Stimulated activated CD4-positive, alpha-beta T cell treated with anti-CD3 and anti-CD28 coated beads, Interleukin-4, amount 100 ng/mL, for 48 hours (primary cell): ENCODE results near the gene TMEM164.

Experiments used
- DNase-seq, 2 donors: peaks; one replicate each; pipeline ENCODE4 v3.0.0-alpha.2; 2020; ENCODE audit warnings: low read depth in 2 of 2

TMEM164 gene

GRCh38 chrX:110003167-110004156 lies 548 bp downstream of the TMEM164 start:
- DNase-seq: peak in 1 of 2 donors; percentile 12

- no peak for DNase-seq
Observed at GRCh38 chrX:110004215-110004614, 1.3 kb downstream of the TMEM164 start.

- no peak for DNase-seq
Observed at GRCh38 chrX:110004731-110005369, 1.9 kb downstream of the TMEM164 start.

- no peak for DNase-seq
Observed at GRCh38 chrX:110006161-110006560, 3.2 kb downstream of the TMEM164 start.

GRCh38 chrX:110006821-110007375 lies 4.0 kb downstream of the TMEM164 start:
- DNase-seq: no peak

GRCh38 chrX:110008011-110008635 lies 5.2 kb downstream of the TMEM164 start:
- no peak for DNase-seq

GRCh38 chrX:110012818-110013485 lies 10.0 kb downstream of the TMEM164 start:
- no peak for DNase-seq

GRCh38 chrX:110013968-110014367 lies 11.1 kb downstream of the TMEM164 start:
- no peak for DNase-seq

GRCh38 chrX:110015032-110015431 lies 12.1 kb downstream of the TMEM164 start:
- no peak for DNase-seq

- no peak for DNase-seq
Observed at GRCh38 chrX:110015915-110016314, 13.0 kb downstream of the TMEM164 start.

- no peak for DNase-seq
Observed at GRCh38 chrX:110020536-110020935, 17.6 kb downstream of the TMEM164 start.

- DNase-seq: no peak
Observed at GRCh38 chrX:110021258-110022022, 18.5 kb downstream of the TMEM164 start.

GRCh38 chrX:110022599-110023448 lies 19.9 kb downstream of the TMEM164 start:
- DNase-seq: no peak

GRCh38 chrX:110025395-110025794 lies 22.5 kb downstream of the TMEM164 start:
- no peak for DNase-seq

GRCh38 chrX:110026099-110026844 lies 23.4 kb downstream of the TMEM164 start:
- no peak for DNase-seq

GRCh38 chrX:110032534-110033147 lies 29.7 kb downstream of the TMEM164 start:
- no peak for DNase-seq

GRCh38 chrX:110034036-110034435 lies 31.1 kb downstream of the TMEM164 start:
- no peak for DNase-seq

- DNase-seq: no peak
Observed at GRCh38 chrX:110036162-110037033, 33.5 kb downstream of the TMEM164 start.
